Heart left ventricle (tissue), 16 donors: Measurements from ENCODE around the gene UBE2R2. TPM values are rescaled to one million over a fixed set of nuclear protein-coding genes. Genes with fewer than 3 reads are reported as not detected.

Experiments
- ATAC-seq, 4 donors: fragments of 200-7000 bp; cut with Tn5 transposase; one replicate each; pipeline ENCODE4 v1.9.1; 2020 to 2022; ENCODE audit warnings: moderate library complexity in 4 of 4, mild to moderate bottlenecking in 3 of 4, moderate number of reproducible peaks in 1 of 4
- DNase-seq, 5 donors: peaks; one replicate each; pipeline ENCODE4 v3.0.0-alpha.2; 2020
- H3K27ac ChIP-seq, 12 donors: fragments of 200-600 bp; sonication (generic) in 4 of 12; one replicate each; pipeline versions ENCODE4 v1.5.0 to v1.8.0; 2016 to 2022; ENCODE audit warnings: mild to moderate bottlenecking in 2 of 12
- H3K27me3 ChIP-seq, 9 donors: fragments of 200-600 bp; sonication (generic) in 2 of 9; one replicate each; pipeline versions ENCODE4 v1.5.1 to v1.8.0; 2016 to 2022; ENCODE audit warnings: mild to moderate bottlenecking in 3 of 9
- H3K36me3 ChIP-seq, 9 donors: fragments of 200-600 bp; sonication (generic) in 2 of 9; one replicate each; pipeline versions ENCODE4 v1.5.0 to v1.8.0; 2018 to 2022; ENCODE audit warnings: mild to moderate bottlenecking in 2 of 9
- H3K4me1 ChIP-seq, 12 donors: fragments of 200-600 bp; sonication (generic) in 4 of 12; one replicate each; pipeline versions ENCODE4 v1.5.0 to v1.8.0; 2016 to 2022; ENCODE audit warnings: mild to moderate bottlenecking in 3 of 12
- H3K4me3 ChIP-seq, 12 donors: fragments of 200-600 bp; sonication (generic) in 4 of 12; one replicate each; pipeline versions ENCODE4 v1.5.0 to v1.8.0; 2017 to 2022; ENCODE audit warnings: mild to moderate bottlenecking in 9 of 12, moderate library complexity in 4 of 12
- H3K9me3 ChIP-seq, 12 donors: fragments of 200-600 bp; sonication (generic) in 4 of 12; one replicate each; pipeline versions ENCODE4 v1.5.0 to v1.8.0; 2016 to 2022; ENCODE audit warnings: mild to moderate bottlenecking in 1 of 12
- CTCF ChIP-seq, 12 donors: fragments of 200-600 bp; sonication (generic) in 4 of 12; IDR thresholded peaks; one replicate each; pipeline versions ENCODE4 v1.5.0 to v1.8.0; 2018 to 2022; ENCODE audit warnings: antibody characterized with exemption in 12 of 12, mild to moderate bottlenecking in 5 of 12
- POLR2A ChIP-seq, 2 donors: fragments of 450-650 bp; IDR thresholded peaks; one replicate each; pipeline ENCODE4 v1.6.1; 2017; ENCODE audit warnings: antibody characterized with exemption in 2 of 2, mild to moderate bottlenecking in 2 of 2, moderate library complexity in 2 of 2
- WGBS, 4 donors: extraction: QIAGEN DNeasy Blood & Tissue Kit in 2 of 4; methylation state at CpG; one replicate each; pipeline versions ENCODE4 v1.1.5 to v1.1.7; 2013 to 2018; 5-methylcytosine and 5-hydroxymethylcytosine counted together
- intact Hi-C, 10 donors: fragments of 100-400 bp; cut with DNase I; formaldehyde crosslinking; loops; one replicate each; pipeline versions ENCODE4 v1.11.1 to v1.14.2; 2022
- polyA plus RNA-seq, 2 donors: library from polyadenylated mRNA; stranded (reverse); fragments of 200-250 nt; gene quantifications; one replicate each; pipeline ENCODE4 v1.2.3, GENCODE V29; 2013
- total RNA-seq, 9 donors: library from RNA; depleted of rRNA in 2 of 9; stranded (reverse); fragments of >200 nt in 2 of 9; fragmentation: NEBNext Ultra II Directional in 3 of 9; extraction: Animal tissue kit (Norgen Biotek cat#: 25700) in 3 of 9; gene quantifications; one replicate each; pipeline versions ENCODE4 v1.1.0 to v1.2.4, GENCODE V29; 2016 to 2023
- donor health status: ischemic (EF 13 %, LVEDD 7.1; RV severe dilation, severe dysfunction).
- donor health status: healthy with polysubstance abuse.
- donor health status: DM: no; HTN: yes; CAD: no.
- donor health status: DM: no; HTN: no; CAD: no.
- donor health status: ischemic (EF 25% LVEDD 6.9; RV normal size, moderate dysfunction).
- donor health status: ischemic (EF 25% LVEDD 5.7; RV mildly dilated, moderate dysfunction).
- donor health status: healthy.
- donor health status: DM: yes; HTN: yes; CAD: no.
- donor health status: ischemic (EF 35%, LVEDD 5.7; RV mildly dilated, moderate dysfunction).
- donor health status: nonischemic (EF 11% LVEDD 7.7; RV severe dilation, severe dysfunction).
- donor health status: DM: yes; HTN: yes; CAD: no.
- donor health status: PGD.
- donor health status: ischemic (EF 29% LVEDD 5.4; RV normal size, mild dysfunction).
- donor health status: nonischemic (EF 23%, LVEDD 6.1; RV moderate dilation, normal function).

Gene UBE2R2
- total and polyA plus RNA-seq, 11 donors: 18.6 to 45.7 (median 39.5) TPM

- Histone ChIP-seq H3K36me3 (peaks cover 0 to 72% (median 59%) of the 10 kb centered on the region in 9 donors), H3K4me1 (peaks cover 0 to 18% (median 0%) of the 10 kb centered on the region in 12 donors), H3K27ac (no peak overlapping the region), H3K9me3 (no peaks in the 10 kb centered on the region), H3K4me3 (no peak overlapping the region), H3K27me3 (no peaks in the 10 kb centered on the region)
- no peak for DNase-seq
- intact Hi-C loops: no loop called here
- TF ChIP-seq CTCF (IDR thresholded peaks at IDR 0.05): no peak
- peak in 1 of 4 donors; percentile 43 for ATAC-seq
- 95 to 96% (median 95%) methylated on average over 3 of the region's 3 CpGs for WGBS, 4 donors
Measured at GRCh38 chr9:33946779-33947535, 130.0 kb downstream of the UBE2R2 start.

GRCh38 chr9:33950371-33950770 lies 133.4 kb downstream of the UBE2R2 start:
- no peak for ATAC-seq
- H3K36me3 ChIP-seq: peaks cover 0 to 64% (median 49%) of the 10 kb centered on the region in 9 donors
- intact Hi-C loops: no loop called here

GRCh38 chr9:33952066-33952465 lies 135.1 kb downstream of the UBE2R2 start:
- no peak overlapping the region for H3K4me3 ChIP-seq
- H3K27ac ChIP-seq: peak overlapping the region in 1 of 12 donors; percentile 3
- H3K36me3 ChIP-seq: peaks cover 0 to 68% (median 54%) of the 10 kb centered on the region in 9 donors
- 89 to 96% (median 95%) methylated on average over 2 of the region's 2 CpGs for WGBS, 4 donors
- DNase-seq (no peak), ATAC-seq (peak in 1 of 4 donors; percentile 42)
- H3K4me1 ChIP-seq: peaks cover 0 to 1% (median 0%) of the 10 kb centered on the region in 12 donors
- TF ChIP-seq CTCF (IDR thresholded peaks at IDR 0.05): no peak
- no peak for TF ChIP-seq POLR2A (IDR thresholded peaks at IDR 0.05)
- no peaks in the 10 kb centered on the region for H3K27me3 ChIP-seq
- intact Hi-C loops: no loop called here
- H3K9me3 ChIP-seq: no peaks in the 10 kb centered on the region

More at GRCh38 chr9:33950371-33950770, 133.4 kb downstream of the UBE2R2 start:
- DNase-seq: no peak
- peaks cover 0 to 7% (median 0%) of the 10 kb centered on the region in 12 donors for H3K4me1 ChIP-seq
- H3K4me3 ChIP-seq: no peak overlapping the region
- WGBS, 4 donors: 95 to 100% (median 96%) methylated on average over 1 of the region's 1 CpG
- H3K27me3 ChIP-seq: no peaks in the 10 kb centered on the region
- TF ChIP-seq CTCF (IDR thresholded peaks at IDR 0.05) (no peak), POLR2A (IDR thresholded peaks at IDR 0.05) (no peak)
- H3K9me3 ChIP-seq: no peaks in the 10 kb centered on the region
- no peak overlapping the region for H3K27ac ChIP-seq

DNA sequence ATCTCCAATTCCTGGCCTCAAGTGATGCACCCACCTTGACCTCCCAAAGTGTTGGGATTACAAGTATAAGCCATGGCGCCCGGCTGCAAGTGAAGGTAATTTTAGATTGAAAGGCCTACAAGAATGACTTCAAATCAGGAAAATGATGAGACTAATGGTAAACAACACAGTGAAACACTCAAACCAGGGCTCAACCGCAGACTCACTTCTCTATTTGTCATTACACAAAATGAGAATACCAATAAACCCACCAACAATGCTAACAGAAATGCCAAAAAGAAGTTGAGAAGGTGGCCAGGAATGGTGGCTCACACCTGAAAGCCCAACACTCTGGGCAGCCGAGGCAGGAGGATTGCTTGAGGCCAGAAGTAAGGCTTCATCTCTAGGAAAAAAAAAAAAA lies 139.6 kb downstream of the UBE2R2 start:
- Histone ChIP-seq H3K4me1 (no peaks in the 10 kb centered on the region), H3K9me3 (no peaks in the 10 kb centered on the region), H3K4me3 (no peak overlapping the region), H3K27me3 (no peaks in the 10 kb centered on the region), H3K27ac (no peak overlapping the region), H3K36me3 (peaks cover 0 to 77% (median 65%) of the 10 kb centered on the region in 9 donors)
- intact Hi-C loops: no loop called here
- WGBS, 4 donors: 80 to 97% (median 88%) methylated on average over 4 of the region's 4 CpGs
- TF ChIP-seq POLR2A (IDR thresholded peaks at IDR 0.05) (no peak), CTCF (IDR thresholded peaks at IDR 0.05) (no peak)
- no peak for DNase-seq
- no peak for ATAC-seq
